ENCODE measurements around the gene MVK.

MVK gene

DNA sequence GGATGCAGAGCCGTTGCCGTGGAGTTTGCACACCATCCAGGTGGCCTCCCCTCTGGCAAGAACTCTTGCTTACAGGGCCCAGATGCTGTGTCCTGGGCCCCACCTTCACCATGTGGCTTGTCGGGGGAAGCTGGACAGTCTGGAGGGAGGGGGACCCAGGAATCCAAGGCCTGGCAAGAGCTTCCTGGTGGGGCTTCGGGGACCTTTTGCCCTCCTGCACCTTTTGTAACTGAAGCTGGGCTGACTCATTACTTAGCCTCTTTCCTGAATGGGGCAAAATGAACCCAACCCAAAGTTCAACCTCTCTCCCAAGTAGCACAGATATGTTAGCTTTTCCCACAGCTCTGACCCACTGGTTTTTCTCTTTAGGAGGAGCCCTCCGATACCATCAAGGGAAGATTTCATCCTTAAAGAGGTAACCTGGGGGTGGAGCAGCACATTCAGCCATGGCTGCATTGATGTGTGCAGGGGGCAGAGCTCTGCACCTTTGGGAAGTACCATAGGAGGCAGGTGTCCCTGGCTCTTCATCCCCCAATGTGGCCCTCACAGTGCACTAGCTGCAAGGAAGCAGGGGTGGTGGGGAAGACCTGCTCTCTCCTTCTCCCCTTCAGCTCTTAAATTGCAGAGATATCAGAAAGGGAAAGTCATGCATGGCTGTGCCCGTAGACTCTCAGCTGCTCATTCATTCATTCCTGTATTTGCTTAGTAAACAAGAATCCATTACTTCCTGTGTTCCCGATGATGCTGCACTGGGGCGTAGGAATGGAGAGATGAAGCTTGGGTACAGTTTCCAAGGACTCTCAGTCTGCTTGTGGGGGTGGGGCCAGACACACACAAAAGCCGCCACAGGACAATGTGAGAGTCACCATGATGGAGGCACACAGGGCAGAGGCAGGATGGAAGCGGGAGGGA lies 13.0 kb downstream of the MVK start:
- H3K4me3 ChIP-seq (replicated peaks in 1 of 2; ENCODE audit: low read depth in 2 of 2, low read length in 2 of 2) = no peak overlapping the region
- no peak for DNase-seq (ENCODE audit: low read depth in 2 of 2)
- TF ChIP-seq, protein P1, sequence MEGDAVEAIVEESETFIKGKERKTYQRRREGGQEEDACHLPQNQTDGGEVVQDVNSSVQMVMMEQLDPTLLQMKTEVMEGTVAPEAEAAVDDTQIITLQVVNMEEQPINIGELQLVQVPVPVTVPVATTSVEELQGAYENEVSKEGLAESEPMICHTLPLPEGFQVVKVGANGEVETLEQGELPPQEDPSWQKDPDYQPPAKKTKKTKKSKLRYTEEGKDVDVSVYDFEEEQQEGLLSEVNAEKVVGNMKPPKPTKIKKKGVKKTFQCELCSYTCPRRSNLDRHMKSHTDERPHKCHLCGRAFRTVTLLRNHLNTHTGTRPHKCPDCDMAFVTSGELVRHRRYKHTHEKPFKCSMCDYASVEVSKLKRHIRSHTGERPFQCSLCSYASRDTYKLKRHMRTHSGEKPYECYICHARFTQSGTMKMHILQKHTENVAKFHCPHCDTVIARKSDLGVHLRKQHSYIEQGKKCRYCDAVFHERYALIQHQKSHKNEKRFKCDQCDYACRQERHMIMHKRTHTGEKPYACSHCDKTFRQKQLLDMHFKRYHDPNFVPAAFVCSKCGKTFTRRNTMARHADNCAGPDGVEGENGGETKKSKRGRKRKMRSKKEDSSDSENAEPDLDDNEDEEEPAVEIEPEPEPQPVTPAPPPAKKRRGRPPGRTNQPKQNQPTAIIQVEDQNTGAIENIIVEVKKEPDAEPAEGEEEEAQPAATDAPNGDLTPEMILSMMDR (IDR thresholded peaks at IDR 0.05; ENCODE audit: low read depth, low read length) = no peak

DNA sequence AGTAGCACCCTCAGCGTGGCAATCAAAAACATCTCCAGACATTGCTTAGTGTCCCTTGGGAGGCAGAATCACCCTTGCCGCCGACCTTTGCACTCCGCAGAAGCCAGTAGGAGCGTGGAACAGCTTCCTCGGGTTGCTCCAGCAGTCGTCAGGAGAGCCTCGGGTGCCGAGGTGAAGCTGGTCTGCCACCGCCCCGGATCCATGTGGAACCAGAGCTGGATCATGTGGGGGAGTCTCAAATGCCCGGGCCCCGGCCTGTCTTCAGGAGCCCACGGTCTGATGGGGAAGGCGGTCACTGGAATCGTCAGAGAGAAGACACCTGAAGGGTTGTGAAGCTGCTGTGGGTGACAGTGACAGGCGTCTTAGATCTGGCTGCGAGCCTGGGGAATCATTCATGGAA lies 14.3 kb downstream of the MVK start:
- no peak for DNase-seq (ENCODE audit: low read depth in 2 of 2)
- TF ChIP-seq, protein P1 (IDR thresholded peaks at IDR 0.05; ENCODE audit: low read depth, low read length) = no peak
- H3K4me3 ChIP-seq (replicated peaks in 1 of 2; ENCODE audit: low read depth in 2 of 2, low read length in 2 of 2) = no peak overlapping the region

DNA sequence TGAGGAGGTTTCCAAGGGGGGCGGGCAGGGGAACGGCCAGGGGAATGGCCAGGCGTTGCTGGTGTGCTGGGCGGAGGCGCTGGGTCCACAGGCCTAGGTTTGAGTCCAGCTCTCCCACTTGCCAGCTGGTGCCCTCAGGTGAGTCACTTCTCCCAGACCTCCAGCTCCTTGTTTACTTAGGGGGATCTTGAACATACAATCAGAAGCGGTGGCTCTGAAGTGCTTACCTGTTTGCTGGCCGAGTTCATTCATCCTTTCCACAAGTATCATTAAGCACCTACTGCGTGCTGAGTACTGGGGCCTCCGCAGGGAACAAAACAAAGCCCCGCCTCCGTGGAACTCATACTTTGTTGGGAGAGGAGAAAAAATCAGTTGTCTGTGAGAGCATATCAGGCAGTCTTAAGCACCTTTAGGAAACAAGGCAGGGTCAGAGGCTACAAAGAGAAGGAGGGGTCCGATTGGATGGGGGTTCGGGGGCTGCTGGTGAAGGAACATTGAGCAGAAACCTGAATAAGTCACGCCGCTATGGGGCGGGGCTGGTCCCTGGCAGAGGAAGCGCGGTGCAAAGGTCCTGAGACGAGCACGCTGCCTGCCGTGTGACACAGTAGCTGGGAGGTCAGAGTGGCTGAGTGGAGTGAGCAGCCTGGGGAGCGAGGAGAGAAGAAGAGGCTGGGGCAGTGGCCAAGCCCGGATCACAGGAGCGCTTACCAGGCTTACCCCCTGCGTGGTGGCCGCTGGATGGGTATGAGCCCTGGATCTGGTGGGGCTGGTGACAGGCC lies 15.1 kb downstream of the MVK start:
- TF ChIP-seq, protein P1 (IDR thresholded peaks at IDR 0.05; ENCODE audit: low read depth, low read length) = no peak
- H3K4me3 ChIP-seq (replicated peaks in 1 of 2; ENCODE audit: low read depth in 2 of 2, low read length in 2 of 2) = no peak overlapping the region
- DNase-seq (ENCODE audit: low read depth in 2 of 2) = no peak

DNA sequence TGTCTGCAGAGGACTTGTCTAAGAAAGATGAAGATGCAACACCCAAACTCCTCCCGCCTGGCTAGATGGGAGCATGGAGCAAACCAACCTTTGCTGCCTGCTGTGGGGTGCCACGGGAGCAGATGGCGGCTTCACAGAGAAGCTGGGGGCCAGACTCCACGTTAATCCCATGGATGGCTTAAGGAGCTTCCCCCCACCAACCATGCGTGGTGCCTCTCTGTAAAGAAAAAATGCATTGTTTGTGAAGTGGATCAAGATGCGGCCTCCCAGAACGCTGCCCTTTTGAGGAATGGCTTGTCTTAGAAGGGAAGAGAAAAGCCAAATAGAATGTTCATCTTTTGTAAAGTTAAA lies 15.6 kb downstream of the MVK start:
- no peak overlapping the region for H3K4me3 ChIP-seq (replicated peaks in 1 of 2; ENCODE audit: low read depth in 2 of 2, low read length in 2 of 2)
- no peak for DNase-seq (ENCODE audit: low read depth in 2 of 2)
- TF ChIP-seq, protein P1 (IDR thresholded peaks at IDR 0.05; ENCODE audit: low read depth, low read length) = no peak

DNA sequence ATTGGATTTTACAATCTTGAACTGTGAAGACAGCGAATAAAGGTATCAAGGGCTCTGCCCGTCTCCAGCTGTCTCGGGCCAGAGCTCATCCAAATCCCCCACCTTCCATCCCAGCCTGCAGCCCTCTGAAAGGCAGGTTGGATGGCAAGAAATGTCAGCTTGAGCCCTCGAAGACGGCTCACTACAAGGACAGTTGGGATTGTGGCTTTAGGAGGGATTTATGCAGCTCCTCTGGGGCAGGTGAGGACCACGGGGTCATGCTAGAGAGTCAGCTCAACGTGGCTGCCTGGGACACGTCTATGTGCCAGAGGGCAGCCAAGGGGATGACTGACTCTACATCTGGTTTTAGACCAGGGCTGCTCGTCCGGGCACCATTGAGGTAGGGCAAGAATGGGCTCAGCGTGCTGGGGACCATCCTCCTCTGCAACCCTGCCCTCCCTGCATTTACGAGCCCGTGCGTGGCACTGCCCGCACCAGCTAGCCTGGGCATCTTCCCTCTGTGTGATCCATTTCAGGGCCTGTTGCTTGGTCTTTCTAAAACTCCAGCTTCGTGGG lies 16.2 kb downstream of the MVK start:
- H3K4me3 ChIP-seq (replicated peaks in 1 of 2; ENCODE audit: low read depth in 2 of 2, low read length in 2 of 2) = no peak overlapping the region
- TF ChIP-seq, protein P1 (IDR thresholded peaks at IDR 0.05; ENCODE audit: low read depth, low read length) = no peak
- DNase-seq (ENCODE audit: low read depth in 2 of 2) = no peak

DNA sequence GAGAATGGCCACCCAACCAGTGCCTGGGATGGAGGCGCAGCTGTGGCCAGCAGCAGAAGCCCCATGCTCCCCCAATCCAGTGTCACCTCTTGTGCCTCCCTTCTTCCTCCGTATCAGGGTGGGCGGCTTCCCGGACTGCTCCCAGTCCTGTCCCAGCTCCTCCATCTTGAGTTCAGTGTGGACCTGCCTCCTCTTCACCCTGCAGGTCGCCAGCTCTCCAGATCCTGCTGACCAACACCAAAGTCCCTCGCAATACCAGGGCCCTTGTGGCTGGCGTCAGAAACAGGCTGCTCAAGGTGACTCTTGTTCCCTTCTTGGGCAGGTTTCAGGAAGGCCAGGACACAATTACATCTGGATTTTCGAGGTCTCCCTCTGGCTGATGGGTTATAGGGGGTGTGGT lies 17.0 kb downstream of the MVK start:
- DNase-seq (ENCODE audit: low read depth in 2 of 2) = no peak
- TF ChIP-seq, protein P1 (IDR thresholded peaks at IDR 0.05; ENCODE audit: low read depth, low read length) = no peak

More for the DNA sequence above, 17.0 kb downstream of the MVK start:
- no peak overlapping the region for H3K4me3 ChIP-seq (replicated peaks in 1 of 2; ENCODE audit: low read depth in 2 of 2, low read length in 2 of 2)

Measured in cardiac fibroblast (primary cell).